NCI-H128 (cell line): Measurements from ENCODE around the gene CCND1.
"Not testable (repeated sequence)": the region's sequence is repeated elsewhere in the genome, so short reads cannot be mapped to it uniquely, and the experiment has no call there.

Experiments used
- DNase-seq: peaks from one replicate; lab custom pipeline; 2025; ENCODE audit not compliant: unreplicated experiment; lab: John Stamatoyannopoulos, UW

The CCND1 gene

GRCh38 chr11:69686856-69687255 lies 45.9 kb downstream of the CCND1 start:
- no peak for DNase-seq

- not testable (repeated sequence) for DNase-seq
Observed at GRCh38 chr11:69687969-69688771, 47.2 kb downstream of the CCND1 start.

GRCh38 chr11:69689484-69690319 lies 48.7 kb downstream of the CCND1 start:
- DNase-seq = no peak

- DNase-seq = no peak
Observed at GRCh38 chr11:69691463-69691862, 50.5 kb downstream of the CCND1 start.

GRCh38 chr11:69692422-69692821 lies 51.5 kb downstream of the CCND1 start:
- DNase-seq = no peak

- no peak for DNase-seq
Observed at GRCh38 chr11:69694781-69695180, 53.8 kb downstream of the CCND1 start.

- no peak for DNase-seq
Observed at GRCh38 chr11:69695581-69695980, 54.6 kb downstream of the CCND1 start.

GRCh38 chr11:69695995-69696394 lies 55.0 kb downstream of the CCND1 start:
- DNase-seq = not testable (repeated sequence)

- no peak for DNase-seq
Observed at GRCh38 chr11:69696749-69697468, 56.0 kb downstream of the CCND1 start.

- DNase-seq = no peak
Observed at GRCh38 chr11:69697469-69697843, 56.5 kb downstream of the CCND1 start.

GRCh38 chr11:69697861-69698260 lies 56.9 kb downstream of the CCND1 start:
- no peak for DNase-seq

GRCh38 chr11:69698362-69698761 lies 57.4 kb downstream of the CCND1 start:
- DNase-seq = no peak

GRCh38 chr11:69699213-69699612 lies 58.3 kb downstream of the CCND1 start:
- no peak for DNase-seq

- DNase-seq = no peak
Observed at GRCh38 chr11:69700278-69701140, 59.6 kb downstream of the CCND1 start.

- no peak for DNase-seq
Observed at GRCh38 chr11:69702239-69702691, 61.3 kb downstream of the CCND1 start.

- no peak for DNase-seq
Observed at GRCh38 chr11:69702769-69703452, 62.0 kb downstream of the CCND1 start.

- no peak for DNase-seq
Observed at GRCh38 chr11:69703453-69703767, 62.5 kb downstream of the CCND1 start.
